Right forelimb (tissue), 1 donor: ENCODE measurements around the gene RRBP1.

ENCODE experiments used
- DNase-seq: peaks from one replicate; pipeline ENCODE4 v3.0.0-alpha.2; 2018

RRBP1 gene

GRCh38 chr20:17682103-17682888, at the start of gene RRBP1:
RRBP1 (minus strand) TSS chr20:17682242; CDS start chr20:17660507, 21,735 bp downstream.
- DNase-seq: peak; percentile 99

- DNase-seq: no peak
Observed at GRCh38 chr20:17731233-17731632, 49.2 kb upstream of the RRBP1 start.

GRCh38 chr20:17730071-17730470, 48.0 kb upstream of the RRBP1 start:
- no peak for DNase-seq

GRCh38 chr20:17728074-17728473, 46.0 kb upstream of the RRBP1 start:
- no peak for DNase-seq

GRCh38 chr20:17727351-17727750, 45.3 kb upstream of the RRBP1 start:
- no peak for DNase-seq

GRCh38 chr20:17726902-17727301, 44.9 kb upstream of the RRBP1 start:
- DNase-seq: no peak

- no peak for DNase-seq
Observed at GRCh38 chr20:17725094-17725835, 43.2 kb upstream of the RRBP1 start.

- DNase-seq: no peak
Observed at GRCh38 chr20:17723301-17723691, 41.3 kb upstream of the RRBP1 start.

GRCh38 chr20:17722493-17723300, 40.7 kb upstream of the RRBP1 start:
- DNase-seq: no peak

- DNase-seq: no peak
Observed at GRCh38 chr20:17721802-17722486, 39.9 kb upstream of the RRBP1 start.

- no peak for DNase-seq
Observed at GRCh38 chr20:17720755-17721154, 38.7 kb upstream of the RRBP1 start.

GRCh38 chr20:17716331-17716730, 34.3 kb upstream of the RRBP1 start:
- no peak for DNase-seq

- DNase-seq: no peak
Observed at GRCh38 chr20:17715075-17715474, 33.0 kb upstream of the RRBP1 start.

GRCh38 chr20:17714597-17714996, 32.6 kb upstream of the RRBP1 start:
- DNase-seq: no peak

- no peak for DNase-seq
Observed at GRCh38 chr20:17712708-17713107, 30.7 kb upstream of the RRBP1 start.

GRCh38 chr20:17712201-17712600, 30.2 kb upstream of the RRBP1 start:
- no peak for DNase-seq

- no peak for DNase-seq
Observed at GRCh38 chr20:17711267-17711627, 29.2 kb upstream of the RRBP1 start.

- peak; percentile 47 for DNase-seq
Observed at GRCh38 chr20:17710379-17711266, 28.6 kb upstream of the RRBP1 start.

- DNase-seq: no peak
Observed at GRCh38 chr20:17709361-17710293, 27.6 kb upstream of the RRBP1 start.

GRCh38 chr20:17708675-17709360, 26.8 kb upstream of the RRBP1 start:
- no peak for DNase-seq
